HepG2 (cell line): ENCODE measurements around the gene PARVA. TPM values are rescaled to one million over a fixed set of nuclear protein-coding genes. Genes with fewer than 3 reads are reported as not detected.

Source experiments
- ATAC-seq: fragments of 200-7000 bp; cut with Tn5 transposase; 3 replicates; pipeline ENCODE4 v1.9.1; 2020; ENCODE audit warnings: mild to moderate bottlenecking, moderate library complexity
- BruUV-seq: library from RNA; stranded (reverse); fragments of 400-500 nt; replicated peaks from 2 replicates; lab custom pipeline; 2021; lab: Mats Ljungman, UMichigan
- CTCF ChIA-PET: fragments of 300-600 bp; formaldehyde crosslinking; extraction: SDS; loops from one replicate; lab custom pipeline; 2021; ENCODE audit warnings: low total read pairs, inconsistent platforms, low intra/inter-chr PET ratio; lab: Yijun Ruan, JAX
- POLR2A ChIA-PET: fragments of 350-600 bp; sonication (Branson Sonifier 250); formaldehyde crosslinking; loops from one replicate; lab custom pipeline; 2020; ENCODE audit warnings: antibody characterized with exemption, inconsistent platforms; lab: Yijun Ruan, JAX
- DNase-seq: peaks from one replicate; pipeline ENCODE4 v3.0.0-alpha.2; 2015; ENCODE audit warnings: low spot score
- FAIRE-seq: peaks from 3 replicates; lab custom pipeline; 2011; peaks lifted over from hg19 to GRCh38; lab: Jason Lieb, UNC
- H2AFZ ChIP-seq: one replicate; pipeline ENCODE4 v1.6.1; 2011; ENCODE audit warnings: low read length, inconsistent platforms
- H3K27ac ChIP-seq: fragments of 300-600 bp; 3 replicates; pipeline ENCODE4 v1.8.0; 2011; ENCODE audit warnings: mixed run types, mild to moderate bottlenecking, mixed read lengths, low read length, inconsistent platforms; ENCODE audit not compliant: insufficient read depth; ENCODE audit errors: extremely low read length
- H3K27me3 ChIP-seq, 2 experiments: fragments of 200-600 bp in 1 of 2; 2 replicates in 1 of 2; 3 replicates in 1 of 2; pipeline versions ENCODE4 v1.6.0 to v1.8.0; 2011; ENCODE audit warnings: low read length in 2 of 2, mild to moderate bottlenecking in 2 of 2, moderate library complexity in 2 of 2, inconsistent platforms in 1 of 2; ENCODE audit not compliant: insufficient read depth in 2 of 2, control insufficient read depth in 1 of 2
- H3K36me3 ChIP-seq, 2 experiments: fragments of 200-600 bp in 1 of 2; replicated peaks in 1 of 2; 2 replicates in 1 of 2; 3 replicates in 1 of 2; pipeline versions ENCODE4 v1.5.1 to v1.8.0; 2011; ENCODE audit warnings: low read length in 2 of 2, inconsistent platforms in 1 of 2; ENCODE audit not compliant: insufficient read depth in 2 of 2, control insufficient read depth in 1 of 2
- H3K4me1 ChIP-seq: 2 replicates; pipeline ENCODE4 v1.5.1; 2012; ENCODE audit warnings: low read length, inconsistent platforms; ENCODE audit not compliant: insufficient read depth
- H3K4me2 ChIP-seq: 2 replicates; pipeline ENCODE4 v1.6.0; 2011; ENCODE audit warnings: low read depth, low read length, inconsistent platforms
- H3K4me3 ChIP-seq, 3 experiments: fragments of 200-600 bp in 1 of 3; sonication (generic), shearing (Covaris generic) in 1 of 3; replicated peaks in 1 of 3; 2 replicates each; pipeline ENCODE4 v1.5.1; 2011 to 2016; ENCODE audit warnings: low read length in 3 of 3, inconsistent platforms in 2 of 3, low read depth in 2 of 3, mild to moderate bottlenecking in 2 of 3, control low read depth in 1 of 3, mixed read lengths in 1 of 3; ENCODE audit not compliant: insufficient read depth in 1 of 3
- H3K79me2 ChIP-seq: one replicate; pipeline ENCODE4 v1.6.1; 2011; ENCODE audit warnings: low read length, inconsistent platforms; ENCODE audit not compliant: insufficient read depth
- H3K9ac ChIP-seq: 2 replicates; pipeline ENCODE4 v1.6.0; 2011; ENCODE audit warnings: mild to moderate bottlenecking, low read depth, low read length, inconsistent platforms; ENCODE audit not compliant: insufficient read depth
- H3K9me3 ChIP-seq: 2 replicates; pipeline ENCODE4 v1.5.1; 2012; ENCODE audit warnings: mild to moderate bottlenecking, low read length
- H4K20me1 ChIP-seq: 2 replicates; pipeline ENCODE4 v1.6.0; 2011; ENCODE audit warnings: inconsistent platforms, mild to moderate bottlenecking, low read length, moderate library complexity; ENCODE audit not compliant: insufficient read depth
- CBX5 ChIP-seq: sonication (generic); formaldehyde crosslinking; IDR thresholded peaks from 2 replicates; pipeline ENCODE4 v1.4.0; 2020; ENCODE audit warnings: missing genetic modification reagents, borderline replicate concordance
- HDAC2 ChIP-seq: sonication (generic); formaldehyde crosslinking; IDR thresholded peaks from 2 replicates; pipeline ENCODE4 v1.4.0; 2020; ENCODE audit warnings: missing genetic modification reagents
- MED1 ChIP-seq: sonication (generic); formaldehyde crosslinking; IDR thresholded peaks from 2 replicates; pipeline ENCODE4 v1.4.0; 2020; ENCODE audit warnings: missing genetic modification reagents
- MEF2D ChIP-seq: sonication (generic); formaldehyde crosslinking; IDR thresholded peaks from 2 replicates; pipeline ENCODE4 v1.5.1; 2020; ENCODE audit warnings: mild to moderate bottlenecking, missing genetic modification reagents
- PCBP1 ChIP-seq: fragments of 200-400 bp; formaldehyde crosslinking; IDR thresholded peaks from 2 replicates; pipeline ENCODE4 v1.6.1; 2017; ENCODE audit warnings: mild to moderate bottlenecking, low read depth, low read length, borderline replicate concordance
- SMYD3 ChIP-seq: sonication (generic); formaldehyde crosslinking; IDR thresholded peaks from 2 replicates; pipeline ENCODE4 v1.8.1; 2023; ENCODE audit warnings: mild to moderate bottlenecking, missing genetic modification reagents
- U2AF1 ChIP-seq: fragments of 200-400 bp; formaldehyde crosslinking; optimal IDR thresholded peaks from 2 replicates; pipeline ENCODE3; 2017; ENCODE audit warnings: mild to moderate bottlenecking, low read depth, low read length
- ZC3H13 ChIP-seq: sonication (generic); formaldehyde crosslinking; IDR thresholded peaks from 2 replicates; pipeline ENCODE4 v1.8.1; 2023; ENCODE audit warnings: mild to moderate bottlenecking, missing genetic modification reagents, moderate library complexity
- ZNF232 ChIP-seq: sonication (generic); formaldehyde crosslinking; IDR thresholded peaks from 2 replicates; pipeline ENCODE4 v1.4.0; 2020; ENCODE audit warnings: missing genetic modification reagents, borderline replicate concordance
- ZNF251 ChIP-seq: sonication (generic); formaldehyde crosslinking; IDR thresholded peaks from 2 replicates; pipeline ENCODE4 v1.9.0; 2021; ENCODE audit warnings: mild to moderate bottlenecking, missing genetic modification reagents
- ZNF780A ChIP-seq: sonication (generic); formaldehyde crosslinking; IDR thresholded peaks from 2 replicates; pipeline ENCODE4 v1.8.0; 2022; ENCODE audit warnings: mild to moderate bottlenecking, missing genetic modification reagents, moderate library complexity
- ZSCAN12 ChIP-seq: sonication (generic); formaldehyde crosslinking; IDR thresholded peaks from 2 replicates; pipeline ENCODE4 v1.9.0; 2021; ENCODE audit warnings: mild to moderate bottlenecking, missing genetic modification reagents
- WGBS: methylation state at CpG from one replicate; pipeline ENCODE4 v1.1.6; 2017; ENCODE audit warnings: low lambda C conversion rate; 5-methylcytosine and 5-hydroxymethylcytosine counted together
- in situ Hi-C: cut with HindIII; loops from 2 replicates; pipeline ENCODE4 v1.10.0; 2017; ENCODE audit warnings: low pct_unique_long_range_greater_than_20kb; ENCODE audit not compliant: extremely low pct_ligation_motif_present
- intact Hi-C: fragments of 100-400 bp; cut with micrococcal nuclease; formaldehyde crosslinking; loops from one replicate; pipeline ENCODE4 v1.10.0; 2022; ENCODE audit not compliant: unreplicated experiment
- polyA plus RNA-seq, 8 experiments: library from polyadenylated mRNA; depleted of rRNA in 3 of 8; stranded (reverse) in 7 of 8; unstranded in 1 of 8; fragments of >200 nt; fragmentation: Illumina TruSeq in 4 of 8; extraction: Trizol in 4 of 8; gene quantifications; 2 replicates each; pipeline versions ENCODE4 v1.2.1 to v1.2.3, GENCODE V29; 2011 to 2016; ENCODE audit warnings: low read depth in 4 of 8, missing spikeins in 1 of 8, mixed read lengths in 1 of 8; ENCODE audit not compliant: insufficient read depth in 1 of 8
- total RNA-seq, 5 experiments: library from RNA; depleted of rRNA; stranded (reverse); fragments of >200 nt; fragmentation: Illumina TruSeq; extraction: Trizol; gene quantifications; 2 replicates each; pipeline ENCODE4 v1.2.3, GENCODE V29; 2016; ENCODE audit warnings: low read depth in 1 of 5
- TF ChIP-seq, protein P1 (sequence below): sonication (generic); formaldehyde crosslinking; IDR thresholded peaks from 2 replicates; pipeline ENCODE4 v1.4.0; 2020; ENCODE audit warnings: missing genetic modification reagents, mild to moderate bottlenecking, borderline replicate concordance
- TF ChIP-seq, protein P2 (sequence below): sonication (generic); formaldehyde crosslinking; IDR thresholded peaks from 2 replicates; pipeline ENCODE4 v1.4.0; 2020; ENCODE audit warnings: missing genetic modification reagents

Gene PARVA
- total and polyA plus RNA-seq, 2 of the 13 experiments (the other 11 are each of a cell fraction or from before 2014, with no cell fraction given), result 5.9 to 9.1 TPM

DNA sequence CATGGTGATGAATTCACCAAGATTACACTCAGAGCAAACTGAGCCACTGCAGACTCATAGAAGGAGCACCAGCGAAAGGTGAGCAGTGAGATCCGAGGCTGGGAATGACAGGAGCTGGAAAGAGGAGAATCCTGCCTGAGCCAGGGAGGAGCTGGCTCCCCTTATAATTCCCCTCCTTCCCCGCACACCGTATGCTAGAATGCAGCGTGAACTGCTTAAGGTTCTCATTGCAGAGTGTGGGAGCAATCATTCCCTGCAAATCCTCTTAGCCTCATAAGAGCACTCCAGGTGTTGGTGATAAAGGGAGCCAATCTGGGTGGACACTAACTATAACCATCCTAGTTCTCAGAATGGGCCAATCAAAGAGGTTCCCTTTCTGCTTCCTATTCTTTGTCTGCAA, 169.3 kb downstream of the PARVA start (continued):
- TF ChIP-seq, protein P1, sequence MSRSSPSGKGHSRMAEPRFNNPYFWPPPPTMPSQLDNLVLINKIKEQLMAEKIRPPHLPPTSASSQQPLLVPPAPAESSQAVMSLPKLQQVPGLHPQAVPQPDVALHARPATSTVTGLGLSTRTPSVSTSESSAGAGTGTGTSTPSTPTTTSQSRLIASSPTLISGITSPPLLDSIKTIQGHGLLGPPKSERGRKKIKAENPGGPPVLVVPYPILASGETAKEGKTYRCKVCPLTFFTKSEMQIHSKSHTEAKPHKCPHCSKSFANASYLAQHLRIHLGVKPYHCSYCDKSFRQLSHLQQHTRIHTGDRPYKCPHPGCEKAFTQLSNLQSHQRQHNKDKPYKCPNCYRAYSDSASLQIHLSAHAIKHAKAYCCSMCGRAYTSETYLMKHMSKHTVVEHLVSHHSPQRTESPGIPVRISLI (CRISPR knock-in tag), result no peak

DNA sequence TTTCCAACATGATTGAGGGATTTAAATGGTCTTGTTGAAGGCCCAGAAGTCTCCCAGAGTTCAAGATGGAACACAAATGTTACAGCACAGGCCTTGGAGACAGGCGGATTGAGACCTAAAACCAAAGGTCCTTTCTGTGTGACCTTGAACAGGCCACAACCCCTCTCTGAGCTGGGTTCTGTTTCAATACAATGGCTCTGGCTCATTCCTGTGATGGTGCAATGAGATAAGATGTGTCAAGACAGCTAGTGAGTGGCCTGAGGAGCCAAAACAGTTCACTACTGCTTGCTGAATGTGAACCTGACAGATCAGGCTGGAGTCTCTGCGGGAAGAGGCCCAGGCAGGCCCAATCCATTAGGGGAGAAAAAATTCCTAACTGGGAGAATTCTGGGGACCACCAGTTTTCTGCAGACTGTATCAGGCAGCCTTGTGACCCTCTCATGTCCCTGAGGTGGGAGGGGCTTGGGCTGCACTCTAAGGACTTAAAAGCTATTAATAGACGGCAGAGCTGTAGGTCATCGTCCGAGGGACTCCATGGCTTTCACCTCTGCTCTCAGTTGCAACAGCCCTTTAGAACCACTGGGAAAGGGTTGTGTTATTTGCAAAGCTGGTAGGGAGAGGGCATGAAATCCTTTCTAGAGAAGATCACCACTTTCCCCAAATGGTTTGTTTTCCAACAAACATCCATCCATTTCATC, 170.7 kb downstream of the PARVA start:
- Histone ChIP-seq H3K4me1 (peaks cover 14% of the 10 kb centered on the region), H3K36me3 (no peaks in the 10 kb centered on the region), H3K4me2 (no peak overlapping the region), H3K79me2 (no peaks in the 10 kb centered on the region), H3K27me3 (peaks cover 0 to 11% of the 10 kb centered on the region in 2 experiments; a peak in 3 of 5 replicates)
- WGBS, result 17% methylated on average over 2 of the region's 5 CpGs
- BruUV-seq, result no TSS peak
- CTCF ChIA-PET, result no interaction called here
- TF ChIP-seq U2AF1 (no peak), MEF2D (CRISPR knock-in tag) (0 out of 2 replicates have a peak, but pooled peaks have one; percentile 31), SMYD3 (no peak)
- TF ChIP-seq, all 625 proteins: peak for 1
- Histone ChIP-seq H3K9ac (no peak overlapping the region), H2AFZ (no peak overlapping the region), H4K20me1 (no peaks in the 10 kb centered on the region), H3K9me3 (no peaks in the 10 kb centered on the region), H3K4me3 (no peak overlapping the region), H3K27ac (no peak overlapping the region)
- no peak for FAIRE-seq
- DNase-seq, result no peak
- intact Hi-C loops (no loop called here), in situ Hi-C loops (no loop called here)
- ATAC-seq, result peak; percentile 66
- POLR2A ChIA-PET, result no interaction called here

DNA sequence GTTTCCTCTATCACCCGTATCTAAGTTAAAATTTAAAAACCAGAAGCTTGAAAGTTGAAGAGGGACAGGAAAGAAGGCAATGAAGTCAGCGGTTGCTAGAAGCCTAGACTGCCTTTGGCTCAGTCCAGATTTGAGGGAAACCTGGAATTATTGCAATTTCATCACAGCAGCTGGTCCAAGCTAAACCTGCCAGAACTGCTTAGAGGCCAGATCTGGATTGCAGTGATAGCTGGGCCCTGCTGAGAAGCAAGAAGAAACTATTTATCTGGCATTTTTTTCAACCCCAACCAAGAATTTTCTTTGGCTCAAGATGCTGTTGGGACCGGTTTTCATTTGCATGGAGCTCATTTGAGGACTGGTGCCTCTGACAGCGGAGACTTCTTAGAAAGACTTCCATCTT, 175.3 kb downstream of the PARVA start:
- ChIA-PET CTCF (no interaction called here), POLR2A (no interaction called here)
- Histone ChIP-seq H3K36me3 (no peaks in the 10 kb centered on the region), H2AFZ (no peak overlapping the region), H3K9me3 (no peaks in the 10 kb centered on the region), H3K4me2 (no peak overlapping the region), H3K4me1 (peaks cover 21% of the 10 kb centered on the region), H3K9ac (no peak overlapping the region), H3K79me2 (no peaks in the 10 kb centered on the region), H3K4me3 (no peak overlapping the region), H3K27ac (no peak overlapping the region), H3K27me3 (peaks cover 0 to 5% of the 10 kb centered on the region in 2 experiments; a peak in 3 of 5 replicates), H4K20me1 (no peaks in the 10 kb centered on the region)
- no TSS peak for BruUV-seq
- DNase-seq, result no peak
- no peak for FAIRE-seq
- ATAC-seq, result no peak
- in situ Hi-C loops (no loop called here), intact Hi-C loops (no loop called here)
- 32% methylated on average over 4 of the region's 4 CpGs for WGBS
- TF ChIP-seq, protein P2, sequence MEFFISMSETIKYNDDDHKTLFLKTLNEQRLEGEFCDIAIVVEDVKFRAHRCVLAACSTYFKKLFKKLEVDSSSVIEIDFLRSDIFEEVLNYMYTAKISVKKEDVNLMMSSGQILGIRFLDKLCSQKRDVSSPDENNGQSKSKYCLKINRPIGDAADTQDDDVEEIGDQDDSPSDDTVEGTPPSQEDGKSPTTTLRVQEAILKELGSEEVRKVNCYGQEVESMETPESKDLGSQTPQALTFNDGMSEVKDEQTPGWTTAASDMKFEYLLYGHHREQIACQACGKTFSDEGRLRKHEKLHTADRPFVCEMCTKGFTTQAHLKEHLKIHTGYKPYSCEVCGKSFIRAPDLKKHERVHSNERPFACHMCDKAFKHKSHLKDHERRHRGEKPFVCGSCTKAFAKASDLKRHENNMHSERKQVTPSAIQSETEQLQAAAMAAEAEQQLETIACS (CRISPR knock-in tag), result no peak
- TF ChIP-seq ZSCAN12 (CRISPR knock-in tag) (no peak), HDAC2 (CRISPR knock-in tag) (no peak), PCBP1 (no peak), ZNF251 (CRISPR knock-in tag) (no peak), CBX5 (no peak), MED1 (CRISPR knock-in tag) (no peak), ZC3H13 (CRISPR knock-in tag) (no peak), ZNF780A (no peak), ZNF232 (CRISPR knock-in tag) (no peak)
